Endodermal cell (in vitro differentiated cells): ENCODE measurements around the gene RAN. TPM values are rescaled to one million over a fixed set of nuclear protein-coding genes. Genes with fewer than 3 reads are reported as not detected.
"Not testable (repeated sequence)": the region's sequence is repeated elsewhere in the genome, so short reads cannot be mapped to it uniquely, and the experiment has no call there.

ENCODE experiments used
- DNase-seq: peaks from one replicate; pipeline ENCODE4 v3.0.0-alpha.2; 2017
- H3K27ac ChIP-seq: 2 replicates; pipeline ENCODE4 v1.5.1; 2013; ENCODE audit warnings: mild to moderate bottlenecking, low read depth, low read length, moderate library complexity
- H3K27me3 ChIP-seq: 2 replicates; pipeline ENCODE4 v1.6.1; 2013; ENCODE audit warnings: mild to moderate bottlenecking, low read length, moderate library complexity; ENCODE audit not compliant: insufficient read depth, control insufficient read depth, poor library complexity, severe bottlenecking
- H3K36me3 ChIP-seq: 2 replicates; pipeline ENCODE4 v1.7.0; 2013; ENCODE audit warnings: mild to moderate bottlenecking, low read length, moderate library complexity; ENCODE audit not compliant: control insufficient read depth, insufficient read depth
- H3K4me1 ChIP-seq: one replicate; pipeline ENCODE4 v1.7.0; 2013; ENCODE audit warnings: low read length; ENCODE audit not compliant: control insufficient read depth, insufficient read depth
- H3K4me3 ChIP-seq: 2 replicates; pipeline ENCODE4 v1.5.1; 2013; ENCODE audit warnings: mild to moderate bottlenecking, low read length, moderate library complexity
- H3K9ac ChIP-seq: 2 replicates; pipeline ENCODE4 v1.6.1; 2013; ENCODE audit warnings: mild to moderate bottlenecking, low read length, moderate library complexity; ENCODE audit not compliant: poor library complexity, severe bottlenecking; ENCODE audit errors: extremely low read depth
- H3K9me3 ChIP-seq: 2 replicates; pipeline ENCODE4 v1.6.1; 2013; ENCODE audit warnings: mild to moderate bottlenecking, low read length, moderate library complexity; ENCODE audit not compliant: control insufficient read depth
- H3K27ac Mint-ChIP-seq: 2 replicates; pipeline ENCODE4 v1.8.0; 2020; ENCODE audit warnings: mixed read lengths
- H3K27me3 Mint-ChIP-seq: 2 replicates; pipeline ENCODE4 v1.8.0; 2021; ENCODE audit warnings: mild to moderate bottlenecking, mixed read lengths; ENCODE audit not compliant: insufficient read depth
- H3K36me3 Mint-ChIP-seq: 2 replicates; pipeline ENCODE4 v1.8.0; 2020; ENCODE audit warnings: low read depth, mixed read lengths
- H3K4me1 Mint-ChIP-seq: 2 replicates; pipeline ENCODE4 v1.8.0; 2020; ENCODE audit warnings: mixed read lengths
- H3K4me3 Mint-ChIP-seq: 2 replicates; pipeline ENCODE4 v1.8.0; 2020; ENCODE audit warnings: mild to moderate bottlenecking, moderate library complexity, mixed read lengths
- H3K9me3 Mint-ChIP-seq: 2 replicates; pipeline ENCODE4 v1.8.0; 2020; ENCODE audit warnings: mild to moderate bottlenecking, mixed read lengths
- CTCF ChIP-seq: fragments of 200-600 bp; sonication (generic); conservative IDR thresholded peaks from 2 replicates; pipeline ENCODE4 v1.5.0; 2021; ENCODE audit warnings: antibody characterized with exemption, mild to moderate bottlenecking
- WGBS, 2 experiments: methylation state at CpG; one replicate each; pipeline versions ENCODE4 v1.1.5 to v1.1.7; 2013; ENCODE audit warnings: missing lambda C conversion rate in 2 of 2, mixed read lengths in 1 of 2; ENCODE audit not compliant: insufficient coverage in 1 of 2, insufficient read length in 1 of 2; 5-methylcytosine and 5-hydroxymethylcytosine counted together
- total RNA-seq, 2 donors: library from RNA; stranded (reverse); fragmentation: NEBNext Ultra II Directional in 1 of 2; extraction: Animal tissue kit (Norgen Biotek cat#: 25700) in 1 of 2; gene quantifications; 2 replicates in 1 of 2; 3 replicates in 1 of 2; pipeline ENCODE4 v1.2.1, GENCODE V29; 2021

Gene RAN
- total RNA-seq, 2 donors from 2014 or later = 1,323 to 1,383 TPM

- no peaks in the 10 kb centered on the region for H3K36me3 ChIP-seq
- WGBS, 2 experiments = 89 to 100% methylated on average over 2 to 4 of the region's 4 CpGs
- H3K9me3 Mint-ChIP-seq = peaks cover 13% of the 10 kb centered on the region
- no peak overlapping the region for H3K4me3 ChIP-seq
- no peak overlapping the region for H3K27ac ChIP-seq
- peak; percentile 55 for DNase-seq
- H3K27ac Mint-ChIP-seq = no peak overlapping the region
- no peaks in the 10 kb centered on the region for H3K4me1 ChIP-seq
- no peaks in the 10 kb centered on the region for H3K27me3 Mint-ChIP-seq
- no peaks in the 10 kb centered on the region for H3K27me3 ChIP-seq
- H3K9me3 ChIP-seq = peaks cover 14% of the 10 kb centered on the region
- H3K4me3 Mint-ChIP-seq = no peak overlapping the region
- no peaks in the 10 kb centered on the region for H3K36me3 Mint-ChIP-seq
- H3K4me1 Mint-ChIP-seq = no peaks in the 10 kb centered on the region
- TF ChIP-seq CTCF = no peak
- H3K9ac ChIP-seq = no peak overlapping the region
These were observed 9.7 kb upstream of the RAN start for GRCh38 chr12:130862161-130862560.

GRCh38 chr12:130862771-130863170, 9.1 kb upstream of the RAN start:
- H3K4me3 ChIP-seq, H3K27me3 Mint-ChIP-seq, H3K27me3 ChIP-seq, H3K4me3 Mint-ChIP-seq, H3K4me1 Mint-ChIP-seq, H3K27ac Mint-ChIP-seq, H3K4me1 ChIP-seq, H3K27ac ChIP-seq, H3K36me3 Mint-ChIP-seq, DNase-seq, H3K36me3 ChIP-seq, H3K9ac ChIP-seq: not testable (repeated sequence)
- H3K9me3 ChIP-seq = peaks cover 11% of the 10 kb centered on the region
- WGBS, 2 experiments = 95 to 98% methylated on average over 6 to 8 of the region's 8 CpGs
- H3K9me3 Mint-ChIP-seq = peaks cover 12% of the 10 kb centered on the region

- H3K36me3 ChIP-seq = no peaks in the 10 kb centered on the region
- WGBS, 2 experiments = 91 to 100% methylated on average over 2 to 5 of the region's 5 CpGs
- Mint-ChIP-seq H3K9me3 (peaks cover 8% of the 10 kb centered on the region), H3K27me3 (no peaks in the 10 kb centered on the region), H3K36me3 (no peaks in the 10 kb centered on the region), H3K27ac (no peak overlapping the region), H3K4me3 (no peak overlapping the region), H3K4me1 (no peaks in the 10 kb centered on the region)
- no peaks in the 10 kb centered on the region for H3K4me1 ChIP-seq
- H3K27ac ChIP-seq = no peak overlapping the region
- H3K27me3 ChIP-seq = no peaks in the 10 kb centered on the region
- no peak overlapping the region for H3K4me3 ChIP-seq
- H3K9me3 ChIP-seq = peaks cover 8% of the 10 kb centered on the region
- DNase-seq = peak; percentile 53
- TF ChIP-seq CTCF = peak; percentile 37
- no peak overlapping the region for H3K9ac ChIP-seq
These were observed 8.6 kb upstream of the RAN start for GRCh38 chr12:130863298-130863697.

- 57 to 64% methylated on average over 3 of the region's 4 CpGs for WGBS, 2 experiments
- no peak for TF ChIP-seq CTCF
- peaks cover 3% of the 10 kb centered on the region for H3K4me1 ChIP-seq
- no peak for DNase-seq
- H3K9ac ChIP-seq = no peak overlapping the region
- peaks cover 10% of the 10 kb centered on the region for H3K4me1 Mint-ChIP-seq
- H3K27ac Mint-ChIP-seq = no peak overlapping the region
- peaks cover 9% of the 10 kb centered on the region for H3K36me3 ChIP-seq
- H3K27me3 ChIP-seq = no peaks in the 10 kb centered on the region
- no peak overlapping the region for H3K4me3 ChIP-seq
- peaks cover 10% of the 10 kb centered on the region for H3K36me3 Mint-ChIP-seq
- H3K27me3 Mint-ChIP-seq = peaks cover 2% of the 10 kb centered on the region
- H3K9me3 Mint-ChIP-seq = peaks cover 4% of the 10 kb centered on the region
- no peak overlapping the region for H3K4me3 Mint-ChIP-seq
- H3K9me3 ChIP-seq = no peaks in the 10 kb centered on the region
- H3K27ac ChIP-seq = no peak overlapping the region
These were observed 3.5 kb upstream of the RAN start for GRCh38 chr12:130868412-130868811.
